Choroid plexus epithelial cell (primary cell): ENCODE measurements around the gene LIPC.

Experiments used
- DNase-seq: peaks from one replicate; pipeline ENCODE4 v3.0.0-alpha.2; 2010; ENCODE audit warnings: low read depth
- H3K4me3 ChIP-seq: 2 replicates; pipeline ENCODE4 v1.5.1; 2011; ENCODE audit warnings: low read depth, mild to moderate bottlenecking, control low read depth, low read length, moderate library complexity
- TF ChIP-seq, protein P1 (sequence below): conservative IDR thresholded peaks from 2 replicates; pipeline ENCODE4 v1.5.1; 2011; ENCODE audit warnings: low read depth, mild to moderate bottlenecking, control low read depth, inconsistent platforms, low read length, moderate library complexity

LIPC gene

DNA sequence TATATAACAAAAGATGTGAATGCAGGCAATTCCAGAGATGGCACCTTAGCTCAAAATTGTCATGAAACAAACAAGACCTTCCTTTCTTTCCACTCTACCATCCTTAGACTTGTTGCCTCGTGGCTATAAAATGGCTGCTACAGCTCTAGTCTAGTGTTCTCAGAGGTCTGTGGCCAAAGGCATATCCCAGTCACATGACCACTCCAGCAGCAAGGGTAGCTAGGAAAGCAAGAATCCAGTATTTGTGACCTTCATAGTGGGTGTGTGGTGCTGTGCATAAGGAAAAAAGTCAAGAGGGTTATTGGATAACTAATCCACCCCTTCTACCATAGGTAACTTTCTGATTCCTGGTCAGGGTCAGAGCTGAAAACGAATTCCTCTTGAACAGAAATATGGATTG lies 27.1 kb upstream of the LIPC start:
- DNase-seq: no peak
- no peak overlapping the region for H3K4me3 ChIP-seq
- TF ChIP-seq, protein P1, sequence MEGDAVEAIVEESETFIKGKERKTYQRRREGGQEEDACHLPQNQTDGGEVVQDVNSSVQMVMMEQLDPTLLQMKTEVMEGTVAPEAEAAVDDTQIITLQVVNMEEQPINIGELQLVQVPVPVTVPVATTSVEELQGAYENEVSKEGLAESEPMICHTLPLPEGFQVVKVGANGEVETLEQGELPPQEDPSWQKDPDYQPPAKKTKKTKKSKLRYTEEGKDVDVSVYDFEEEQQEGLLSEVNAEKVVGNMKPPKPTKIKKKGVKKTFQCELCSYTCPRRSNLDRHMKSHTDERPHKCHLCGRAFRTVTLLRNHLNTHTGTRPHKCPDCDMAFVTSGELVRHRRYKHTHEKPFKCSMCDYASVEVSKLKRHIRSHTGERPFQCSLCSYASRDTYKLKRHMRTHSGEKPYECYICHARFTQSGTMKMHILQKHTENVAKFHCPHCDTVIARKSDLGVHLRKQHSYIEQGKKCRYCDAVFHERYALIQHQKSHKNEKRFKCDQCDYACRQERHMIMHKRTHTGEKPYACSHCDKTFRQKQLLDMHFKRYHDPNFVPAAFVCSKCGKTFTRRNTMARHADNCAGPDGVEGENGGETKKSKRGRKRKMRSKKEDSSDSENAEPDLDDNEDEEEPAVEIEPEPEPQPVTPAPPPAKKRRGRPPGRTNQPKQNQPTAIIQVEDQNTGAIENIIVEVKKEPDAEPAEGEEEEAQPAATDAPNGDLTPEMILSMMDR: no peak

DNA sequence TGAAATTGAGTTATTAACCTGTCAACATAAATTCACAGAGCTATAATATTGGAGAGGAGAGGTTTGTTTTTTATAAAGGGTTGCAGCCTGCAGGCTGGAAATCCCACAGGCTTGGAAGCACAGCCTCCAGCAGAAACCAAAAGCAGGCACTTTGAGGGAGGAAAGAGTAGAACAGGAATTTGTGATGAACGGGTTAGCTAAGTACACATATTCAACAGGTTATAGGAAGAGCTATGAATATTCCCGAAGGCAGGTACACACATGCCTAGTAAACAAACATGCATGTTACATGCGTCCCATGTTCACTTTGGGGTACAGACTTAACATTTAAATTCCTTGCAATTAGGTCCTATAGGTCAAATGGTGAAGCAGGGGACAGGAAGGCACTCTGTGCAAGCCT lies 25.9 kb upstream of the LIPC start:
- TF ChIP-seq, protein P1: no peak
- H3K4me3 ChIP-seq: no peak overlapping the region
- DNase-seq: no peak

DNA sequence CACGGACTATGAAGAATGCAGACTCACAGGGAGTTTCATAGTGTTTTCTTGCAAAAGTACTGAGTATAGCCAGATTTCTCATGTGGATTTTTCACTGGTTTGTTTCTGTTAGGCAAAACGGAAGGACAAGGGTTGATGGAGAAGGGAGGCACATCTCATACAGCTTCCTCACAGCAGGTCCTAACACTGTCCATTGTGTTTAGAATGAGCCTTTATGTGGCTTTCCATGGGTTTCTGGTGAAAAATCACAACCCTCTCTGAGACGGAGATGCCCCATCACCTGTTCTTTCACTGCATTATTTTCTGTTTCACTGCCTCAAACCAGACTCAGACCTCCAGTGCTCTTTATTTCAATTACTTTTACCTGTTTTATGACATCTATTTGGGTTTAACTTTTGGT lies 25.0 kb upstream of the LIPC start:
- DNase-seq: no peak
- TF ChIP-seq, protein P1: no peak
- no peak overlapping the region for H3K4me3 ChIP-seq

DNA sequence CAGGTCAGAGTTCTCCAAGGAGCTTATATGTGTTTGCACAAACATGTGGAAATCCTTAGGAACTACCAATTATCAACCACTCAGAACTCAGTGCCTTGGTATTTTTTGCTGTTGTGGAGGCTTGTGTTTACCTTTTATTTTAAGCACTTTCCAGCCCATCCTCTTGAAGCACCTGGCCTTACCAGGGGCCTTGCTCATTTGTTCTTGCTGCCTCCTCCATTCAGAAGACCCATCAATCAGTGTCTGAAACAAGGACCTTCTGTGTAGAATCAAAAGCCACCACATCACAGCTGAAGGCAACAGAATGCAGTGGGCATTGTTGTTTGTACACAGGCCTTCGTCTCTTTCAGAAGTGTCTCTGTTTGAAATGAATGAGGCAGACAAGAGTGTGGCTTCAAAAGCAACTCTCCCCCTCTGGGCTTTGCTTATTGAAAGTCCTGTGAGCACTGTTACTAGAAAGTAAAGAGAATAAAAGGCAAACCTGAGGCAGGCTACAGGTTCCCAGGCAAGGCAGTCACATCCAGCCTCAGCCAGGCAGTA lies 24.5 kb upstream of the LIPC start:
- TF ChIP-seq, protein P1: no peak
- DNase-seq: no peak
- H3K4me3 ChIP-seq: no peak overlapping the region

DNA sequence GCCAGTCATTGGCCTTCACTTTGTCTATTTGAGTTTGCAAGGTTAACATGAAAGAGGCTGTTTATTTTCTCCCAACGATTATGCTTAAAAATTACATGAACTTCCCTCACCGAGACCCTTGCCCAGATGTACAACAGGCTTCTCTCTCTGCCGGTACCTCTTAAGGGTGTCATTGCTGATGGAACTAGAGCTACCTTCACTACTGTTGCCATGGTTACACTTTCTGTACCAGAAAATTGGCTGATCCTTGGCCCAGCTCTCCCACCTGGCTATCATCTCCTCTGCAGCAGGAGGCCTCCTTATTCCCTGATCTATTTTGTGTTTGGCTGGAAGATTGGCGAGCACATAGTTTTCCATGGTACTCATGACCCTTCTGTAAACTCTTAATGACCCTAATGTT lies 24.0 kb upstream of the LIPC start:
- TF ChIP-seq, protein P1: no peak
- no peak for DNase-seq
- H3K4me3 ChIP-seq: no peak overlapping the region

DNA sequence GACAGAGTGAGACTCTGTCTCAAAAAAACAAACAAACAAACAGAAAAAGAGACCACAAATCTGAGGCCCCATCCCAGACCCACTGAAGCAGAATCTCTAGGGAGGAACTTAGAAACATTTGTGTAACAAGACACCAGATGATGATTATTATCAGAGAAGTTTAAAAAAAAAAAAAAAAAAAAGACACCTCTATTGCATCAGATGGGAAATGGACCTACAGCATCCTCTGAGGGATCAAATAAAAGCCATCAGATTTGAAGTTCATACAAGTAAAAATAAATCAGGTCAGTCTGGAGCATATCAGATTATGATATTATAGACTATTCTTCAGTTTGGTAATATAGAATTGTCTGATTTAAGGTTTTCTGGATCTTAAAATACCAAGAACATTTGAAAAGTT lies 21.9 kb upstream of the LIPC start:
- no peak for DNase-seq
- TF ChIP-seq, protein P1: no peak
- no peak overlapping the region for H3K4me3 ChIP-seq

DNA sequence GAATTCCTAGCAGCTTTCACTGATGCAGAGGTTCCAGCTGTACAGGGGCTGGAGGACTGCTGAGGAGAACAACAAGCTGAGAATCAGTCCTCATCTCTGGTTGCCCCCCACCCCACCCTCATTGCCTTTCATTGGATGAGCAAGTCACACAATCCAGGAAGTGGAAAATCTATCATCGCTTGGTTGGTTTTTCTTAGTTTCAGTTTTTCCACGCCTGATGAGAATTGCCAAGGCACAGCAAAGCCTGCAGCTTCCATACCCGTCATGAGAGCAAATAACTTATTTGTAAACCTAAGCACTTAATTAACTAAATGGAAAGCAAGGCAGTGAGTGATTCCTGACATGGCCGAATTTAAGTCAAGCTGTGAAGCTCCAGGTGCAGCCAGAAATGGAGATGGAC lies 21.4 kb upstream of the LIPC start:
- H3K4me3 ChIP-seq: no peak overlapping the region
- TF ChIP-seq, protein P1: no peak
- peak; percentile 19 for DNase-seq
